Ishikawa (cell line): ENCODE measurements around the gene DOK6.
A peak's percentile ranks its signal among the peaks of the same experiment; 100 is the strongest.

Experiments used
- CEBPB ChIP-seq: IDR thresholded peaks from 2 replicates; pipeline ENCODE4 v1.6.1; 2012
- CREB1 ChIP-seq: IDR thresholded peaks from 2 replicates; pipeline ENCODE4 v1.6.1; 2012; ENCODE audit warnings: low read depth
- EGR1 ChIP-seq: IDR thresholded peaks from 2 replicates; pipeline ENCODE4 v1.6.1; 2012
- EP300 ChIP-seq: IDR thresholded peaks from 2 replicates; pipeline ENCODE4 v1.6.1; 2012; ENCODE audit warnings: borderline replicate concordance
- FOXM1 ChIP-seq: IDR thresholded peaks from 2 replicates; pipeline ENCODE4 v1.6.1; 2012; ENCODE audit warnings: low read depth, borderline replicate concordance
- MAX ChIP-seq: IDR thresholded peaks from 2 replicates; pipeline ENCODE4 v1.6.1; 2012
- RAD21 ChIP-seq: IDR thresholded peaks from 2 replicates; pipeline ENCODE4 v1.6.1; 2012; ENCODE audit warnings: low read depth
- REST ChIP-seq: IDR thresholded peaks from 2 replicates; pipeline ENCODE4 v1.6.1; 2012; ENCODE audit warnings: low read depth, mild to moderate bottlenecking
- TAF1 ChIP-seq: IDR thresholded peaks from 2 replicates; pipeline ENCODE4 v1.6.1; 2012; ENCODE audit warnings: low read depth, mild to moderate bottlenecking
- USF1 ChIP-seq: IDR thresholded peaks from 2 replicates; pipeline ENCODE4 v1.6.1; 2012
- YY1 ChIP-seq: IDR thresholded peaks from 2 replicates; pipeline ENCODE4 v1.6.1; 2012; ENCODE audit warnings: low read depth
- ZBTB7A ChIP-seq: IDR thresholded peaks from 2 replicates; pipeline ENCODE4 v1.6.1; 2012; ENCODE audit warnings: low read depth

GRCh38 chr18:69787825-69788547, 387.3 kb downstream of the DOK6 start:
- TF ChIP-seq TAF1 (no peak), USF1 (no peak), REST (no peak), CEBPB (peak; percentile 49; the same call in 1 of the 2 replicates), MAX (no peak), CREB1 (no peak), EGR1 (no peak), RAD21 (no peak), ZBTB7A (no peak), YY1 (no peak), FOXM1 (no peak), EP300 (no peak; the same call in 1 of the 2 replicates)
